Measurements from ENCODE around the gene ESF1. TPM values are rescaled to one million over a fixed set of nuclear protein-coding genes. Genes with fewer than 3 reads are reported as not detected.
A peak's percentile ranks its signal among the peaks of the same experiment; 100 is the strongest.

The ESF1 gene
- total RNA-seq, 1 experiment from 2014 or later, result 36.9 TPM

DNA sequence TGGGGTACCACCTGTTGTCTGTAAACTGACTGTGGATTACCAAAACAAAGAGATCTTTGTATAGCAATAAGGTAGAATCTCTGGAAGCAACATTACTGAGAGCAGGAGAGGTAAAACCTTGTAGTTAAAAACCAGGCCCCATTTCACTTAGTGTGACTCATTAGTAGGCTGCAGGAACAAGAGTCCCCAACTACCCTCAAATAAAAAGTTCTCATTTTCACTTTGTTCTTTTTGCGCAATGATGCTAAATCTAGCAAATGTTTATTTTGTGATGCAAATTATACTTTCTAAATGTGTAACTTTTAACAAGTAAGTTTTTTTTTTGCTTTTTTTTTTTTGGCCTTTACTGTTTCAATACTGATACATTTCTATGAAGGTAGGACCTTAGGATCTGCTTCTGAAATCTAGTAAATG is 67.1 kb downstream of the ESF1 start:
- H2AK5ac ChIP-seq (ENCODE audit: insufficient read length, low read length), result no peak overlapping the region
- Mint-ChIP-seq H3K36me3 (ENCODE audit: insufficient read depth in 1 of 3, low read depth in 3 of 3) (peaks cover 22 to 61% (median 47%) of the 10 kb centered on the region in 3 experiments), H3K27ac (peak overlapping the region in 2 of 3 experiments; percentile 72 to 88; a peak in 2 of 7 replicates), H3K27me3 (ENCODE audit: low read depth) (no peaks in the 10 kb centered on the region), H3K4me3 (no peak overlapping the region), H3K4me1 (peaks cover 10% of the 10 kb centered on the region in 2 experiments), H3K9me3 (no peaks in the 10 kb centered on the region)
- no peak overlapping the region for H3K9ac ChIP-seq (ENCODE audit: extremely low read depth, insufficient read length, low read length)
- no peak overlapping the region for H2BK20ac ChIP-seq (ENCODE audit: low read depth, low read length, poor library complexity, severe bottlenecking)
- no peak for DNase-seq
- no peak overlapping the region for H3K4me2 ChIP-seq (ENCODE audit: insufficient read depth, insufficient read length, low read length)
- WGBS (ENCODE audit: extremely low coverage, insufficient read length, low lambda C conversion rate), result no CpG with 5 or more reads among the region's 1 CpG
- no peak overlapping the region for H3K27ac ChIP-seq (ENCODE audit: insufficient read length, low read depth, low read length)
- no peak overlapping the region for H2BK12ac ChIP-seq (ENCODE audit: insufficient read length, low read depth, low read length)
- no peaks in the 10 kb centered on the region for H3K27me3 ChIP-seq (ENCODE audit: insufficient read depth, low read length)
- no peak overlapping the region for H3T11ph ChIP-seq (ENCODE audit: low read length)
- H3K9me3 ChIP-seq (ENCODE audit: control insufficient read depth, low read depth, low read length), result no peaks in the 10 kb centered on the region
- H4K20me1 ChIP-seq (ENCODE audit: control insufficient read depth, insufficient read depth, insufficient read length), result no peaks in the 10 kb centered on the region
- no peak overlapping the region for H2BK5ac ChIP-seq (ENCODE audit: insufficient read length, low read length)
- H3K56ac ChIP-seq (ENCODE audit: insufficient read length, low read depth, low read length), result no peak overlapping the region
- H3K23me2 ChIP-seq (ENCODE audit: insufficient read length, low read depth, low read length, poor library complexity, severe bottlenecking), result no peaks in the 10 kb centered on the region
- TF ChIP-seq, protein P1, sequence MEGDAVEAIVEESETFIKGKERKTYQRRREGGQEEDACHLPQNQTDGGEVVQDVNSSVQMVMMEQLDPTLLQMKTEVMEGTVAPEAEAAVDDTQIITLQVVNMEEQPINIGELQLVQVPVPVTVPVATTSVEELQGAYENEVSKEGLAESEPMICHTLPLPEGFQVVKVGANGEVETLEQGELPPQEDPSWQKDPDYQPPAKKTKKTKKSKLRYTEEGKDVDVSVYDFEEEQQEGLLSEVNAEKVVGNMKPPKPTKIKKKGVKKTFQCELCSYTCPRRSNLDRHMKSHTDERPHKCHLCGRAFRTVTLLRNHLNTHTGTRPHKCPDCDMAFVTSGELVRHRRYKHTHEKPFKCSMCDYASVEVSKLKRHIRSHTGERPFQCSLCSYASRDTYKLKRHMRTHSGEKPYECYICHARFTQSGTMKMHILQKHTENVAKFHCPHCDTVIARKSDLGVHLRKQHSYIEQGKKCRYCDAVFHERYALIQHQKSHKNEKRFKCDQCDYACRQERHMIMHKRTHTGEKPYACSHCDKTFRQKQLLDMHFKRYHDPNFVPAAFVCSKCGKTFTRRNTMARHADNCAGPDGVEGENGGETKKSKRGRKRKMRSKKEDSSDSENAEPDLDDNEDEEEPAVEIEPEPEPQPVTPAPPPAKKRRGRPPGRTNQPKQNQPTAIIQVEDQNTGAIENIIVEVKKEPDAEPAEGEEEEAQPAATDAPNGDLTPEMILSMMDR (conservative IDR thresholded peaks at IDR 0.05), result no peak
- H4K5ac ChIP-seq (ENCODE audit: insufficient read length, low read depth, low read length), result no peak overlapping the region
- no peaks in the 10 kb centered on the region for H3K79me2 ChIP-seq (ENCODE audit: insufficient read depth, low read length)
- no peak overlapping the region for H2BK15ac ChIP-seq (ENCODE audit: low read depth, low read length)
- no peak overlapping the region for H4K91ac ChIP-seq (ENCODE audit: insufficient read length, low read depth, low read length)
- no peak overlapping the region for H2BK120ac ChIP-seq (ENCODE audit: low read depth, low read length, poor library complexity, severe bottlenecking)
- no peak overlapping the region for H3K14ac ChIP-seq (ENCODE audit: insufficient read depth, low read length)
- no peak overlapping the region for H2AFZ ChIP-seq (ENCODE audit: low read length)
- no peak overlapping the region for H4K8ac ChIP-seq (replicated peaks; ENCODE audit: insufficient read length, low read depth, low read length)
- no peaks in the 10 kb centered on the region for H3K4me1 ChIP-seq (ENCODE audit: insufficient read depth, low read length)
- no peaks in the 10 kb centered on the region for H3K79me1 ChIP-seq (ENCODE audit: insufficient read depth, low read depth, low read length, poor library complexity, severe bottlenecking)
- H3K4ac ChIP-seq (ENCODE audit: low read depth, low read length), result no peak overlapping the region
- no peak overlapping the region for H3K18ac ChIP-seq (ENCODE audit: insufficient read length, low read depth, low read length)
- H3K23ac ChIP-seq (ENCODE audit: insufficient read length, low read depth, low read length), result no peak overlapping the region

Measured in H9 (cell line).